ENCODE measurements around the gene DAZAP1.
"Not testable (repeated sequence)": the region's sequence is repeated elsewhere in the genome, so short reads cannot be mapped to it uniquely, and the experiment has no call there.

The DAZAP1 gene

GRCh38 chr19:1474765-1475351 lies 67.5 kb downstream of the DAZAP1 start:
- DNase-seq: no peak

DNA sequence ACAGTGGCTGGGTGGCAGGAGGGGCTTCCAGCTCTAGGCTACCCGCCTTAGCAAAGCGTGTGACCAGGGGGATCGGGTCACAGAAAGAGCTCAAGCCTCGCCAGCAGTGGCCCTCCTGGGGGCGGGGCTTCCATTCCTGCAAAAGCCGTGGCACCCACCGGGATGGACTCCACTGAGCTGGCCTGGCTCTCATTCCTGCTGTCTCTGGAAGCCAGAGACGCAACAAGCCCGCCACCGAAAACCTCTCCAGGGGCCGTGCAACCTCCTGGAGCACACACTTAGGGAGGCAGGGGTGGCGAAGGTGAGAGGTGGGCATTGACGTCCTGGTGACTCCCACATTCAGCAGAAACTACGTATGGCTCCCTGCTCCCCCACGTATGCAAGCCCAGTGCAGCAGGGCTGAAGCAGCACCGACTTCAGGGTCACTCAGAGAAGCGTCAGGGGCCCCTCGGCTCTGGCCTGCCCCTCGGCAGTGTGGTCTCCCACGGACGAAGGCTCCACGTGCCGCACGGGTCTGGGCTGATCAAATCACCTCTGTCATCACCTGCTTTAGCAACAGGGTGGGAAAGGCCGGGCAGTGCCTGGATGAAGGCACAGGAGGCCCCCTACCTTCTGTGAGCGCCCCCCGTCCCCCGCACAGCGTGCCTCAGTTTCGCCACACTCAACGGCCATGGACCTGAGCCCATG lies 68.5 kb downstream of the DAZAP1 start:
- DNase-seq: no peak

GRCh38 chr19:1477056-1477455 lies 69.7 kb downstream of the DAZAP1 start:
- DNase-seq: not testable (repeated sequence)

GRCh38 chr19:1478934-1479707 lies 71.7 kb downstream of the DAZAP1 start, which contains the start of gene C19orf25:
Gene C19orf25 (minus strand): TSS chr19:1479215. CDS start chr19:1478903, 312 bp downstream.
- peak; percentile 91 for DNase-seq

DNA sequence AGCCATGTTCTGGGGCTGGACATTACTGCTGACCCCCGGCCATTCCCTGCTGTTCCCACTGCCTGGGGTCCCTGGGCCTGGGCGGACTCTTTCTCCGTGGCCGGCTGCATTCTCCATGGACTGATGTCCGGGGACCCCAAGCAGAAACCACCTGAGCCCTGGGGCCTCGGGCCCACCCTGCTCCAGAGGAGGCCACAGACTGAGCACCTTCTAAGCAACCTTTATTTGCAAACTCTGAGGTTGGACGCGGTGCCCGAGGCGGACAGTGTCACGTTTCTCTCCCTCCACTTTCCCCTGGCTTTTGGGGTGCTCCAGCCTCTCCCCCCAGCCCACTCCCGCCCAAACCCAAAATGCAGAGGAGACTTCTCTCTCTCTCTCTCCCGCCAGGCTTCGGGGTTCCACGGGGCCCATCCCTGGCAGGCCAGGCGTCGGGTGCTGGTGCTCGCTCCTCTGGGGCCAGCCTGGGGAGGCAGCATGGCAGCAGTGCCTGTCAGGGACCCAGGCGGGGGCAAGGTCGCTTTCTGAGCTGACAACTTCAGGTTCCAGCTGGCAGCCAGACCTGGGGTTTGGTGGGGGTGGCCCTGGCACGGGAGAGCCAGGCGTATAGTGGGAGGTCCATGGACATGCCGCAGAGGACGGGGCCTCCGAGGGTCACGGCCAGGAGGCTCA lies 74.0 kb downstream of the DAZAP1 start:
- DNase-seq: no peak

GRCh38 chr19:1481893-1482360 lies 74.5 kb downstream of the DAZAP1 start:
- DNase-seq: no peak

- no peak for DNase-seq
These were observed 75.2 kb downstream of the DAZAP1 start for GRCh38 chr19:1482361-1483130.

DNA sequence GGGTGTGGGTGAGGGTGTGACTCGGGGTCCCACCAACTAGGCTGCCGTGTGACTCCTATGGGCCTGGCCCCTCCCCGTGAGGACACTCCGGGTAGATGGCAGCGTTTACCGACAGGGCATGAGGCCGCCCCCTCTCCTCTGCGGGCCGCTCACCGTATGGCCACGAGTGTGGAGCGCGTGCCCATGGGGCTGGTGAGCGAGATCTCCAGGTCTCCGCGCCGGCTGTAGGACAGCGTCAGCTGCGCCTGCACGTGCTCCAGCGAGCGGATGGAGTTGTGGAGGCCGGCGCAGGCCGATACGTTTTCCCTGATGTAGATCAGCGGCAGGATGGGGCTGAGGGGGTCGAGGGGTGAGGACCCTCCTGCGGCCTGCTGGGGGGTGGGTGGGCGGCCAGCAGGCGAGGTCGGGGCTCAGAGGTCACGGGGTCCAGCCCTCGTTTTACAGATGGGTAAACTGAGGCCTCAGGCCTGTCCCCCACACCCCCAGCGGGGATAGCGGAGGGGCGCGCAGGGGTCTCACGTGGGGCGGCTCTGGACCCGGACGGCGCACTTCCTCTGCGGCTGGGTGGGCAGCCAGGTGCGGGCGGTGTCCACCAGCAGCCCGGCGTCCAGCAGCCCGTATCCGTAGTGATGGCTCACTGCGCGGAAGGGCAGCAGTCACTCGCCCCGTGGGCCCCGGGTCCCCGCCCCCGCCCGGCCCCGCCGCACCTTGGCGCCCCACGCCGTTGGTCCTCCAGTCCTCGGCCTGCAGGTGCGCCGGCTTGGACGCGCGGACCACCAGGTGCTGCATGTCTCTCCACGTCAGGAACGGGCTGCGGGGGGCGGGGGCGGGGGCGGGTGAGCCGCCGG lies 76.0 kb downstream of the DAZAP1 start:
- DNase-seq: no peak

- DNase-seq: no peak
These were observed 76.6 kb downstream of the DAZAP1 start for GRCh38 chr19:1483979-1484428.

Data from stimulated activated CD4-positive, alpha-beta T cell treated with anti-CD3 and anti-CD28 coated beads, Interleukin-12 subunit alpha, Interleukin-12 subunit beta, amount 100 ng/mL, for 4 hours (primary cell).